HG02884 (cell line): ENCODE measurements around the gene OR6K2.
"Not testable (repeated sequence)": the region's sequence is repeated elsewhere in the genome, so short reads cannot be mapped to it uniquely, and the experiment has no call there.

Experiments used
- ATAC-seq: cut with Tn5 transposase; IDR thresholded peaks from one replicate; pipeline ENCODE4 v1.9.1; 2021; ENCODE audit warnings: mild to moderate bottlenecking, moderate library complexity; ENCODE audit not compliant: unreplicated experiment

OR6K2 gene, protein sequence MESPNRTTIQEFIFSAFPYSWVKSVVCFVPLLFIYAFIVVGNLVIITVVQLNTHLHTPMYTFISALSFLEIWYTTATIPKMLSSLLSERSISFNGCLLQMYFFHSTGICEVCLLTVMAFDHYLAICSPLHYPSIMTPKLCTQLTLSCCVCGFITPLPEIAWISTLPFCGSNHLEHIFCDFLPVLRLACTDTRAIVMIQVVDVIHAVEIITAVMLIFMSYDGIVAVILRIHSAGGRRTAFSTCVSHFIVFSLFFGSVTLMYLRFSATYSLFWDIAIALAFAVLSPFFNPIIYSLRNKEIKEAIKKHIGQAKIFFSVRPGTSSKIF

GRCh38 chr1:158700552-158700951, at the start of gene OR6K2:
Gene OR6K2 (minus strand): TSS chr1:158700652. CDS start chr1:158700652, 0 bp downstream.
- no peak for ATAC-seq

DNA sequence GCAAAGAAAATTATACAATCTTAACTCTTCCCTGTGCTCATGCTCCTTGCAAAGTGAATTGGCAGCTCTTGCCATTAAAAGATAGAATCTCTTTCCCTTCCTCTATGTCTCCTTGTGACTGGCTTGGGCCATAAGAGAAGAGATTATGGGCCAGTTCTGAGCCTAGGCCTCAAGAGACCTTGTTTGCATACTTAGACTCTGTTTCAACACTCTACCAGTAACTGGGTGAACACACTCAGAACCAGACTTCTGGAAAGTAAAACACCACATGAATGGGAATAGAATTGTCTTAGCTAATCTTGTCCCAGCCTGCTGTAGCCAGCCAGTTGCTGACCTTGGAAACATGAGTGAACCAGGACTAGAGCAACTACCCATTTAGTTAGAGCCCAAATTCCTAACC, 35.4 kb upstream of the OR6K2 start:
- ATAC-seq, result no peak

- no peak for ATAC-seq
Measured at GRCh38 chr1:158732524-158732923, 32.1 kb upstream of the OR6K2 start.

- no peak for ATAC-seq
Measured at GRCh38 chr1:158731707-158732106, 31.3 kb upstream of the OR6K2 start.

GRCh38 chr1:158730453-158730852, 30.0 kb upstream of the OR6K2 start:
- no peak for ATAC-seq

DNA sequence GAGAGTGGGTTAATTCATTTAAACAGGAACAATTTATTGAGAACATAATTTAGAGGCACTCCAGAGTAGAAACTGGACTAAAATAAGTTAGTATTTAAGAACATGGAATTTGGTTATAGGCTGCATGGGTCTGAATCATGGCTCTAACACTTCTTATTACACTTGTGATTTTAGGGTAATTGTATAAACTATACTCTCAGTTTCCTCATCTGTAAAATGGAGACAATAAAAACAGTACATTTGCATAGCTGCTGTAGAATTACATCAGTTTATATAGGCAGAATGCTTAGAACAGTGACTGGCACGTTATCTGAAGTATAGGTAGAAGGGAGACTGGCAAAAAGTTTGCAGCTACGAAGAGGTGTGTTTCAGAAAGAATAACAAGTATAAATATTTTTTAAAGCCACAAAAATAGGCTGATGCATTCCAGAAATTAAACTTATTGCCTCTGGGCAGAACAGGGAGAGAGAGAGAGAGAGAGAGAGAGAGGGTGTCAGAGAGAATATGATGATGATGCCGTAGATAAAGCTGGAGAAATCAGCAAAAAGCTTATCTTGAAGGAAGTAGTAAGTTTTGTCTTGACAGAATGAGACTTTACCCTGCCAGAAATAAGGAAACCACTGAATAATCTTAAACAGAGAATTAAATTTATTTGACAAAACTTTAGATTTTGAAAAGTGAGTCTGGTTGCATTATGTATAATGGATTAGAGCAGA, 28.2 kb upstream of the OR6K2 start:
- no peak for ATAC-seq

DNA sequence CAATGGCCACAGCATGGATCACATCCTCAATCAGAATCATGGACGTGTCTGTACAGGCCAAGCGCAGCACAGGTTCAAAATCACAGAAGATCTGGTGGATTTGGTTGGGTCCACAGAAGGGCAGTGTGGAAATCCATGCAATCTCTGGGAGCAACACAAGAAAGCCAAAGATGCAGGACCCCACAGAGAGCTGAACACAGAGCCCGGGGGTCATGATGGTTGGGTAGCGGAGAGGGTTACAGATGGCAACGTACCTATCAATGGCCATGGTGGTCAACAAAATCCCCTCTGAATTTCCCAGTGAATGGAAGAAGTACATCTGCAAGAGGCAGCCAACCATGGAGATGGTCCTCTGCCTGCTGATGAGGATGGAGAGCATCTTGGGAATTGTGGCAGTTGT, 24.0 kb upstream of the OR6K2 start:
- ATAC-seq, result no peak

- no peak for ATAC-seq
Measured at GRCh38 chr1:158720620-158721019, 20.2 kb upstream of the OR6K2 start, which contains the start of gene OR6K3. Gene OR6K3 (minus strand): TSS chr1:158720720. CDS start chr1:158718115, 2,605 bp downstream.

DNA sequence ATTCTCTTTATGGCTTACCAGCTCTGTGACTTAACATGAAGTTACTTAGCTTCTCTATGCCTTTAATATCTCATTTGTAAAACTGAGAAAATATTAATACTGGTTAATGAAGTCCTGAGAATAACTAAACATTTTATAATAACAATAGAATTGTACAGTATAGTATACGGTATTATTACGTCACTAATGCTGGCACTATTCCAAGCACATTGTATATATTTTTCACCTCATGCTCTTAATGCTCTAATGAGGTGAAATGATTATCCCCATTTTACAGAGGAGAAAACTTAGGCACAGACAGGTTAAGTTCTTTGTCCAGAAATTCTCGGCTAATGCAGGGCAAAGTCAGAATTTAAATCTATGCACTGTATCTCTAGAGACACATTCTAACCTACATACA, 19.2 kb upstream of the OR6K2 start:
- ATAC-seq, result no peak

DNA sequence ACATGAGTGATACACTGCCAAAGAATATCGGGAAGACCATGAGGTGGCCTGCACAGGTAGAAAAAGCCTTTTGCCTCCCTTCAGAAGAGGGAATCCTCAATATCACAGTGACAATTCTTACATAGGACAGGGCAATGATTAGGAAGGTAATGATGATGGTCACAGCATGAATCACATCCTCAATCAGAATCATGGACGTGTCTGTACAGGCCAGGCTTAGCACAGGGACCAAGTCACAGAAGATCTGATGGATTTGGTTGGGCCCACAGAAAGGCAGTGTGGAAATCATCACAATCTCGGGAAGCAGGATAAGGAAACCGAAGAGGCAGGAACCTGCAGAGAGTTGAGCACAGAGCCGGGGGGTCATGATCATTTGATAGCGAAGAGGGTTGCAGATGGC, 16.9 kb upstream of the OR6K2 start:
- ATAC-seq, result no peak

GRCh38 chr1:158716335-158716734, 15.9 kb upstream of the OR6K2 start:
- no peak for ATAC-seq

GRCh38 chr1:158714754-158715153, 14.3 kb upstream of the OR6K2 start:
- no peak for ATAC-seq

DNA sequence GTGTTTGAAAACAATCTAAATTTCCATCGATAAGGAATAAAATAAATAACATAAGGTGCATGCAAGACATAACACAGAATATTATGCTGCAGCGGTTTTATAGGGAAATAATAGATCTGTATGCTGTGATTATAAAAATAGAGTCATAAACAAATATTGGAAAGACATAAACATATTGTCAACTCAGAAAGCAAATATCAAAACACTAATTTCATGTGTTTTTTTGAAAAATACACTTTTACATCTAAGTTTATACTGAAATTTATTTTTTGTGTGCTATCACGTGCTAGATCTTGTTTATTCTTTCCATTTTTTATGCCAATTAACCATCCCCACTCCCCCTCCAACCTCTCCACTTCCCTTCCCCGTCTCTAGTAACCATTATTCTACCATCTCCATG, 10.6 kb upstream of the OR6K2 start:
- no peak for ATAC-seq

DNA sequence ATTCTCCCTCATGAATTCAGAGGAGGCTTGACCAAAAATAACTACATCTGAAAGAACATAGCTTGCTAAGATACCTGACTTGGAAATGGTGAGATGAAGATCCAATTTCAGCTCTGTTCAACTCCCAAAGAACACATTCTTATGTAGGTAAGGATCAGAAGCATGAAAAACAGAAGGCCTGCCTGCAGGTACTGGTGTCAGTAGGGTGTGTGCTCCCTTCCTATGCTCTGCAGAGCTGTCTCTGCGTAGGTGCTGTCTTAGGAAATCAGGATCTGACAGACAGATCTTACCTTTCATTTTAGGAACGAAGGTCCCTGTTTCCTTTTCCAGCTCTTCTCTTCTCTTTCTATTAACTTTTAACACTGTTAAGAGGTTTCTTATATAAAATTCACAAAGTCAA, 5.6 kb upstream of the OR6K2 start:
- no peak for ATAC-seq

- ATAC-seq, result no peak
Measured at GRCh38 chr1:158694596-158694995, 5.9 kb downstream of the OR6K2 start.

- no peak for ATAC-seq
Measured at GRCh38 chr1:158692356-158692755, 8.1 kb downstream of the OR6K2 start.

DNA sequence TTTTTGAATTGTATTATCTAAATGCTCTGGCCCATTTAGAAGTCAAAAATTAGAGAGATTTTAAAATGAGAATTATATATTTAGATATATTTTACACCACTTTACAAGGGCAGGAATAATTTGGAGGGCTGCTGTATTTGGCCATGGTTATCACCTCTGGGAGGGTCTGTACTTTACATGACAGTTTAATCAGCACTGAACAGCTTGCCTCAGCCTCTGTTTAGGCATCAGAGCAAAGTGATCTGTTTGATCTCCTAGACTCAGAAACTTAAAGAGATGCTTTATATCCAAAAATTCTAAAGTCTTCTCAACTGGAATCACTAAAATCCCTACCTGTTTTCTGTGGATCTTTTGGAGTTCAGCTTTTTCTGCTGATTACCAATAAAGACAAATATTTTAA, 8.5 kb downstream of the OR6K2 start:
- ATAC-seq, result no peak

DNA sequence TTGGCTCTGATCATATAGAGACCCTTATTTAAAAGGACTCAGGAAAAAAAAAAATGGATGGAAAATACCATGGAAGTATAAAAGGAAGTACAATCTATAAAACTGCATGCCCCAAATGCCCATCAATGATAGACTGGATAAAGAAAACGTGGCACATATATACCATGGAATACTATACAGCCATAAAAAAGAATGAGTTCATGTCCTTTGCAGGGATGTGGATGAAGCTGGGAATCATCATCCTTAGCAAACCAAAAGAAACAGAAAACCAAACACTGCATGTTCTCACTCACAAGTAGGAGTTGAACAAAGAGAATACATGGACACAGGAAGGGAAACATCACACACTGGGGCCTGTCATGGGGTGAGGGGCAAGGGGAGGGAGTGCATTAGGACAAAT, 9.3 kb downstream of the OR6K2 start:
- ATAC-seq, result not testable (repeated sequence)

- no peak for ATAC-seq
Measured at GRCh38 chr1:158689875-158690274, 10.6 kb downstream of the OR6K2 start.

DNA sequence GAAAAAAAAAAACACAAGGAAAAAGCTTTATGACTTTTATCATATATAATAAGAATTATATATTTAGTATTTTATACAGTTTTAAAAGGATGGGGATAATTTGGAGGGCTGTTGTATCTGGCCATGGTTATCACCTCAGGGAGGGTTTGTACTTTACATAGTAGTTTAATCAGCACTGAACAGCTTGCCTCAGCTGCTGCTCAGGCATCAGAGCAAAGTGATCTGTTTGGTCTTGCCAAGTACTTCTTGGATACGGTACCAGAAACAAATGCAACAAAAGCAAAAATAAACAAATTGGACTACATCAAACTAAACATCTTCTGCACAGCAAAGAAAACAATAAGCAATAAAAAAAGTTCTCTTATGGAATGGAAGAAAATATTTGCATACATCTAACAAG, 11.3 kb downstream of the OR6K2 start:
- no peak for ATAC-seq

DNA sequence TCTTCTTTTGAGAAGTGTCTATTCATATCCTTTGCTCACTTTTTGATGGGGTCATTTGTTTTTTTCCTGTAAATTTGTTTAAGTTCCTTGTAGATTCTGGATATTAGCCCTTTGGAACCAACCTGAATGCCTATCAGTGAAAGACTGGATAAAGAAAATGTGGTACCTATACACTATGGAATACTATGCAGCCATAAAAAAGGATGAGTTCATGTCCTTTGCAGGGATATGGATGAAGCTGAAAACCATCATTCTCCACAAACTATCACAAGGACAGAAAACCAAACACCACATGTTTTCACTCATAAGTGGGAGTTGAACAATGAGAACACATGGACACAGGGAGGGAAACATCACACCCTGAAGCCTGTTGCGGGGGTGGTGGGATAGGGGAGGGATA, 12.1 kb downstream of the OR6K2 start:
- ATAC-seq, result not testable (repeated sequence)

DNA sequence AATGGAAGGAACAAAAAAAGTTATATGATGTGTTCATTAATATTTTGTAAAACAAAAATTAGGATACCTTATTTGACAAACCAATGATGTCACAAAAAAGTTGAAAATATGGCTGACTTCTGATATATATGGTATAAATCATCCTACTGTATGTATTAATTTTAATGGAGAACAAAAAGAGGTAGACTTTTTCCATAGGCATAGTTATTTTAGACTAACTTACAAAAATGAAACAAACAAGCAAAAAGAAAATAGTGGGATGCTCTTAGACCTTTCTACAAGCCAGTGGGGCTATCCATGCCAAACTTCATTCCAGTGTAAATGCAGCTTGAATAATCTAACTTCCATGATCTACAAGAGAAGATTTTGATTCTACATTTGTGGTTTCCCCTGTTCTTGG, 13.4 kb downstream of the OR6K2 start:
- ATAC-seq, result no peak
